ENCODE measurements around the gene TH.
"Not testable (repeated sequence)": the region's sequence is repeated elsewhere in the genome, so short reads cannot be mapped to it uniquely, and the experiment has no call there.

The TH gene

GRCh38 chr11:2195756-2196088, 24.1 kb upstream of the TH start:
- no peak for DNase-seq (ENCODE audit: low read depth)

DNA sequence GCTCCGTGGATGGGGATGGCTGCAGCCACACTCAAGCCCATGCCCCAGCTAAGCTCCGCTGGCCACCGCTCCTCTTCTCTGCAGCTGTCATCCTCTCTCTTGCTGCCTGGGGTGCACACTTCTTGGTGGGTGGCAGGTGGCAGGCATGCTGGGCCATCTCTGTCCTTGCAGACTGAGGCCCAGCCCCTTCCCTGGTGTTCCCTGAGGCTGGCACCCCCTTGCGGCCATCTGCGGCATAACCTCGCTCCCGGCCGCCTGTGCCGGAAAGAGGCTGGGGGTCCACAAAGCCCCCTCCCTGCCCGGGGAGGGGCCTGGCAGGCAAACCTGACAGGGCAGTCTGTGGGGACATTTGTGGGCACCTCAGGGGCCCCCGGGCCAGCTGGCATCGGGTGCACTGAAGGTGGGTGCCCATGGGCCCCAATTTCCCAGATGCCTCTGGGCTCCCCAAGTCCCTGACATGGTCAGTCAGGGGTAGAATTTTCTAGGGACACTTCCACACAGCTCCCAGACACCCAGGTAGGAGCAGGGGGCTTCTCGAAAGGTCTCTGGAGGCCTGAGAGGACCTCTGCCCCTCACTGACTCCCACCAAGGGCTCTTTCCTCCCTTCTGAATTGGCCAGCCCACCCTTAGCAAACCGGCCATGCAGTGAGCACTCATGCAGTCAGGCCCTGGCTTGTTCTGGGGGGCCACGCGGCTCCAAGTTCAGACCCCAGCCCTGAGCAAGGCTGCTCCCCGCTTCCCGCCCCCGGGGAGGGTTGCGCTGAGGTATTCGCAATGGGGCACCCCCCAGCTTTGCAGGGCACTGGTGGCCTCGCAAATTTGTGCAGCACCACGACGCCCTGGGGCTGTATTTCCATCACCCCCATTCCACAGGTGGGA, 23.5 kb upstream of the TH start:
- no peak for DNase-seq (ENCODE audit: low read depth)

DNA sequence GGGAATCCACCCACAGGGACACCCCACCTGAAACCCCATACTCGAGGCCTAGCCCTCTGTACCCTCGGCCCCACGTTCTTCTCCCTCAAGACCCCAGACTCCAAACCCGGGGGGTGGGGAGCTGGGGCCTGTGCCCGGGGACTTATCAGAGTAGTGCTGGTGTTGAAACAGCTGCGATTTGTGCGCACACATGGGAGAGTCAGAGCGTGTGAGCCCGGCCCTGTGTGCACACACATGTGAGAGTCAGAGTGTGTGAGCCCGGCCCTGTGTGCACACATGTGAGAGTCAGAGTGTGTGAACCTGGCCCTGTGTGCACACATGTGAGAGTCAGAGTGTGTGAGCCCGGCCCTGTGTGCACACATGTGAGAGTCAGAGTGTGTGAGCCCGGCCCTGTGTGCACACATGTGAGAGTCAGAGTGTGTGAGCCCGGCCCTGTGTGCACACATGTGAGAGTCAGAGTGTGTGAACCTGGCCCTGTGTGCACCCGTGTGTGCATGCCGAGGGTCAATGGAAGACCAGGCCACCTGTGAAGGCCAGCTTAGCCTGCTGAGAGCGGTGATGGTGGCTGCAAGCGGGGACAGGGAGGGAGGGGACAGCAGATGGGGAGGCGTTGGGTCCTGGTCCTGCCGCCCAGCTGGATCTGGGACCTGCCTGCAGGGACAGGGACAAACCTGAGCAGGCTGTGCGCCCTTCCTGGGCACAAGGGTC, 22.4 kb upstream of the TH start:
- DNase-seq (ENCODE audit: low read depth), result not testable (repeated sequence)

DNA sequence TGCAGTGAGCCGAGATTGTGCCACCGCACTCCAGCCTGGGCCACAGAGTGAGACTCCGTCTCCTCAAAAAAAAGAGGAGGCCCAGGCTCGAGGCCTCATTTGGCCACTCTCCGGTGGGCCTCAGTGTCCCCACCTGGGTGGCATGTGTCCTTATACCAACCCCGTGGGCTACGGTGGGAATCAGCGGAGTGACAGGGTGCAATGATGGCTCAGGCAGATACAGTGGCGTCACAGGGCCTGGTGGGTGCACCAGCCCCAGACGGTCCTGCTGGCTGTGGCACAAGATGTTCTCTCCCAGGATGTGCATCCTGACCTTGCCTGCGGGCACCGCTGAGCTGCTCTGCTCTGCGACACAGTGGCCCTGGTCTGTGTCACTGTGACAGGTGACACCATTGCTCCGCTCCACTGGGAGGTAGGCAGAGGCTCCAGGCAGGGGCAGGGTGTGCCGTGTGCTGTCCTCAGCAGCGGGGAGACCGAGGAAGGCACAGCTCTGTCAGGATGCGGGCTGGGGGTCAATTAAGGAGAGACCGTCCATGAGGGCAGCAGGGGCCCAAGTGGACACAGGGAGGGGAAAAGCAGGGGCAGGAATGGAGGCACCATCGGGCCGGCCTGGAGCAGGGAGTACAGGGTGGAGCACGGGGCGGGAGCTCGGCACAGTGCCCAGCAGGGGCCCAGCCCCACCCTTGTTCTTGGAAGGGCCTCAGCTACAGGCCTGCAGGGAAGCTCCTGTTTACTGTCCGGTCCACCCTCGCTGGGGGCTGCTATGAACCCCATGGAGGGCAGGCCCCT, 21.7 kb upstream of the TH start:
- DNase-seq (ENCODE audit: low read depth), result no peak

- no peak for DNase-seq (ENCODE audit: low read depth)
Measured at GRCh38 chr11:2192435-2192834, 20.8 kb upstream of the TH start.

- no peak for DNase-seq (ENCODE audit: low read depth)
Measured at GRCh38 chr11:2191883-2192282, 20.3 kb upstream of the TH start.

GRCh38 chr11:2190657-2191471, 19.2 kb upstream of the TH start:
- DNase-seq (ENCODE audit: low read depth), result no peak

- DNase-seq (ENCODE audit: low read depth), result no peak
Measured at GRCh38 chr11:2189938-2190656, 18.5 kb upstream of the TH start.

GRCh38 chr11:2188745-2189144, 17.1 kb upstream of the TH start:
- no peak for DNase-seq (ENCODE audit: low read depth)

DNA sequence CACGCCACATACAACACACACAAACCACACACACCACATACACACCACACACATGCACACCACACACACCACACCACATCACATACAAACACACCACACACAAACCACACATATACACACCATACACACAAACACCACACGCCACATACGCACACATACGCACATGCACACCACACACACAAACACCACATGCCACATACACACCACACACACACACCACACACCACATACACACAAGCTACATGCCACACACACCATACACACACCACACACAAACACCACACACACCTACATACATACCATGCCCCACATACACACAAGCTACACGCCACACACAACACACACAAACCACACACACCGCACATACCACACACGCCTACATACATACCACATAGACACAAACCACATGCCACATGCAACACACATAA, 15.7 kb upstream of the TH start:
- DNase-seq (ENCODE audit: low read depth), result no peak

- peak; percentile 23 for DNase-seq (ENCODE audit: low read depth)
Measured at GRCh38 chr11:2186669-2187279, 15.2 kb upstream of the TH start.

DNA sequence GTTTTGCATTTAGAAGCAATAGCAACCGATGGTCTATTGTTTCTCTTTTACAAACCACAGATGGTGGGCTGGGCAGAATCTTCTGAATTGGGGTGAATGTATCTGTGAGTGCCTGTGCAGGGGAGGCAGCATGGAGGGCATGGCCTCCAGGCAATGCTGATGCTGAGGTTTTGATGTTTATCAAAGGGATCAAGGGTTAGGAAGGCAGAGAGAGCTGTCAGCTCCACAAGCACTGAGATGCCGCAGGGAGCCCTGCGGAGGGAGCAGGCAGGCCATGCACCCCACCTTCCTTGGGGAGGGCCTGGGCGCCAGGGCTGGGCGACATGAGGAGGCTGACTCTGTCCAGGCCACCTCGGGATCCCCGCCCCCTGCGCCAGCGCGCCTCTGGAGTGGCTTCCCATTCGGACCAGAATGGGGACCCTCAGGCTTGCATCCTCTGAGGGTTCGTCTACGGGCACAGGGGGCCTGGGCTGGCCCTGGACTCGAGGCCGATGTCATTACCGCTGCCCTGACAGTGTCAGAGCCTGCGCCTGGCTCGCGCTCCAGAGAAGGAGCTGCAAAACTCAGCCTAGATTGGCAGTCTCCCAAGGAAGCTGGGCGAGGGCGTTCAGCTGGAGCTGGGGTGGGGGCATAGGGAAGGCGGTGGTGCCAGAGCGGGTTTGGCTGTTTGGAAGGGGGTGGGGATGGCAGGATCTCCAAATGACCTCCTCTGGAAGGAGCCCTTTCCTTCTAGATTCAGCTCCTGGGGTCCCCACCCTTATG, 13.9 kb upstream of the TH start:
- DNase-seq (ENCODE audit: low read depth), result no peak

GRCh38 chr11:2182692-2183474, 11.3 kb upstream of the TH start:
- no peak for DNase-seq (ENCODE audit: low read depth)

DNA sequence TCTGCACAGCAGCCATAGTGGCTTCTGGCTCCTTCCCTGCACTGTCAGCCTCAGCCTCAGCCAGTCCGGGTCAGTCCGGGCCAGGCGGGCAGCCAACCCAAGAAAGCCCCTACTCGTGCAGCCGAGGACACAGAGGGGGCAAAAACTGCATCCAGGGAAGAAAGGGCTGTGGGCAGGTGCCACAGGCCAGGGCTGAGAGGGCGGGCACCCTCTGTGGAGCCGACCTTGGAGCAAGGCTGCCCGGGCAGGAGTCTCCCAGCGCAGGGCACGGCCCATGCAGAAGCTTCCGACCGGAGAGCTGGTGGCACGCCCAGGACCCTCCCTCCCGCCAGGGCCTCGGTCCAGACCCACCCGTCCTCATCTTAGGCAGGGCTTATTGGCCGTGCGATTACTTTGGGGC, 10.5 kb upstream of the TH start:
- DNase-seq (ENCODE audit: low read depth), result no peak

GRCh38 chr11:2180789-2181370, 9.3 kb upstream of the TH start:
- no peak for DNase-seq (ENCODE audit: low read depth)

DNA sequence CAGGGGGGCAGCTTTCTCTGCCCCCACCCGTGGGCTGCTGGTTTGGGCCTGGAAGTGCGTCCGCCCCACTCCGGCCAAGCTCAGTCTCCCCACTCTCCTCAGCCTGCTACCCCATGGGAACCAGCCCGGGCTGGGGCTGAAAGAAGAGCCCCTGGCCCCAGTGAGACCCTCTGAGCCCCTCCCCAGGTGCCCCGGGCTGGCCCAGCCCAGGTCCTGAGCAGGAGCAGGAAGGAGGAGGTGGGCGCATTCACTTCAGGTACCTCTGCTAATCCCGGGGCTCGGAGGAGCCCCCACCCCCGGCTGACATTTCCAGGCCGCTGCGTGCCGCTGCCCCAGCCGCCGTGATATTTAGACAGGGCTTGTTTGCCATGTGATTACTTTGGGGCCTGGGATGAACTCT, 8.7 kb upstream of the TH start:
- DNase-seq (ENCODE audit: low read depth), result no peak

GRCh38 chr11:2179516-2179915, 7.9 kb upstream of the TH start:
- no peak for DNase-seq (ENCODE audit: low read depth)

DNA sequence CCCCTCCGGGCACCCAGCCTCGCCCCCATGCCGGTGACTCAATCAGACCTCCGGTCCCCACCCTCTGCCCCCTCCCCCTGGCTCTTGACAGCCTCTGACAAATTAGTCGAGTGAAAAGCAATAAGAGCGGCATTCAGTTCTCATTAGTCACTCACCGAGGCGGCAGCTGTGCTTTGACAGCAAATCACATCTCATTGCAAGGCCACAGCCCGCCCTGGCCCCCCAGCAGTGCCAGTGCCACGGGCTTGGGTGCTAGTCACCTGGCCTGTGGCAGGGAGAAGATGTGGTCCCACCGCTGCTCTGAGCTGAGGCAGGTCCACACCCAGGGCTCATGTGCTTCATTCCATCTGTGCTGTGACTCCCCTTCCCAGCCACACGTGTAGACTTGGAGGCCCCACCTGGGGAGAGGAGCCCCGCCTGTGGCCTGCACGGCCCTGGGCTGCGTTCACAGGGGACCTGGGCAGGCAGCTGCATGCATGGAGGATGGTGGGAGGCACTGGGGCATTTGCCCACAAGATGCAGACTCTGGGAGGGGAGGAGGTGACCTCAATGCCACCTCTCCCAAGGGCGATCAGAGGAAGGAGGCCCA, 7.4 kb upstream of the TH start:
- DNase-seq (ENCODE audit: low read depth), result no peak

All from stimulated activated CD8-positive, alpha-beta memory T cell treated with anti-CD3 and anti-CD28 coated beads, Interleukin-12 subunit alpha, Interleukin-12 subunit beta, amount 100 ng/mL, for 1 hour (primary cell).